GM12875 (cell line): ENCODE data around the gene TMEM129.

Experiments
- H3K4me3 ChIP-seq: one replicate; pipeline ENCODE4 v1.5.1; 2011; ENCODE audit warnings: low read depth, low read length, control low read depth
- TF ChIP-seq, protein P1 (sequence below): IDR thresholded peaks from 2 replicates; pipeline ENCODE4 v1.5.1; 2011; ENCODE audit warnings: low read depth, mild to moderate bottlenecking, control low read depth, inconsistent platforms, low read length, moderate library complexity, borderline replicate concordance; ENCODE audit not compliant: insufficient read depth

TMEM129 gene

GRCh38 chr4:1727117-1728031 is 6.3 kb upstream of the TMEM129 start:
- no peak overlapping the region for H3K4me3 ChIP-seq
- TF ChIP-seq, protein P1, sequence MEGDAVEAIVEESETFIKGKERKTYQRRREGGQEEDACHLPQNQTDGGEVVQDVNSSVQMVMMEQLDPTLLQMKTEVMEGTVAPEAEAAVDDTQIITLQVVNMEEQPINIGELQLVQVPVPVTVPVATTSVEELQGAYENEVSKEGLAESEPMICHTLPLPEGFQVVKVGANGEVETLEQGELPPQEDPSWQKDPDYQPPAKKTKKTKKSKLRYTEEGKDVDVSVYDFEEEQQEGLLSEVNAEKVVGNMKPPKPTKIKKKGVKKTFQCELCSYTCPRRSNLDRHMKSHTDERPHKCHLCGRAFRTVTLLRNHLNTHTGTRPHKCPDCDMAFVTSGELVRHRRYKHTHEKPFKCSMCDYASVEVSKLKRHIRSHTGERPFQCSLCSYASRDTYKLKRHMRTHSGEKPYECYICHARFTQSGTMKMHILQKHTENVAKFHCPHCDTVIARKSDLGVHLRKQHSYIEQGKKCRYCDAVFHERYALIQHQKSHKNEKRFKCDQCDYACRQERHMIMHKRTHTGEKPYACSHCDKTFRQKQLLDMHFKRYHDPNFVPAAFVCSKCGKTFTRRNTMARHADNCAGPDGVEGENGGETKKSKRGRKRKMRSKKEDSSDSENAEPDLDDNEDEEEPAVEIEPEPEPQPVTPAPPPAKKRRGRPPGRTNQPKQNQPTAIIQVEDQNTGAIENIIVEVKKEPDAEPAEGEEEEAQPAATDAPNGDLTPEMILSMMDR = no peak

DNA sequence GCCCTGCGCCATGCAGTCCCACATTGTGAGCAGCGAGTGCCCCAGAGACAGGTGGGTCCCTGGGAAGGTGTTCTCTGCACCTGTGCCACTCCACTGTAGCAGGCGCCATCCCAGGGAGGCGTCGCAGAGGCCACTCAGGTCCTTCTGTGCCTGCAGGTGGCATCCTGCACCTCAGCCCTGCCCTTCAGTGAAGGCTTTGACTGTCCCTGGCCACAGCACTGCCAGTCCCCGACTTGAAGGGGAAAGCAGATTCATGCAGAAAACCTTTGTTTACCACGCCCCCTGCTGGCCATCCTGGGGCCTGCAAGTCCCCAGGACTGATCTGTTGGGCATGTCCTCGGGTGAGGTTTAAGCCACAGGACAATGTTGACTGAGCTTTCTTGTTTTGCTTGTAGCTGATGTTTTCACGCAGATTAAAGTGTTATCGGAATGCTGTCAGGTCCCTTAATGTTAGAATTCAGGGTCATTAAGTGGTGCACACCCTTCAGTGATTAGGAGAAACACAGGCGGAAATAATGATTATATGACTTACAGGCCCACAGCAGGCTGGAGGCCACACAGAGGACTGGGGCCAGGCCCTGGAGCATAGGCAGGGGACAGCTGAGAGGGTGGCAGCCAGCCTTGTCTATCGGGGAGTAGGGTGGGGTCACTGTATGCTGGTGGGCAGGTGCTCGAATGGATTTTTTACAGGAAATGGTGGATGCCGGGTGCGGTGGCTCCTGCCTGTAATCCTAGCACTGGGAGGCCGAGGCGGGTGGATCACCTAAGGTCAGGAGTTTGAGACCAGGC is 5.2 kb upstream of the TMEM129 start:
- no peak overlapping the region for H3K4me3 ChIP-seq
- TF ChIP-seq, protein P1 = peak; percentile 92

DNA sequence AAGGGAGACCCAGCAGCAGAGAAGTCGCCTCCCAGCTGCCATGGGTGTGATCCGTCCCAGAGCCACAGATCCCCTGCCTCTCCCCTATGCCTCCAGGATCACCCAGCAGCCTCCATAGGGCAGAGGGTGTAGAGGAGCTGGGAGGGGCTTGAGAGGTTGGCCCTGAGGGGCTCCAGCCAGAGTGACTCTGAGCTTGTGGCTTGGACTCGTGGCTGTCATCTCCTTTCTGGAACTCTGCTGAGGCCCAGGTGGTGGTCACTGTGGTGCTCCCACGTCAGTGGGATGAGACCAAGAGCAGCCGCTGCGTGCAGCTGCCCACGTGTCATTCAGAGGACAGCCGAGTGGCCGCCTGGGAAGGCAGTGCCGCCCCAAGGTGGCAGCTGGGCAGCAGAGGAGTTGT is 4.4 kb upstream of the TMEM129 start:
- H3K4me3 ChIP-seq = no peak overlapping the region
- TF ChIP-seq, protein P1 = no peak

DNA sequence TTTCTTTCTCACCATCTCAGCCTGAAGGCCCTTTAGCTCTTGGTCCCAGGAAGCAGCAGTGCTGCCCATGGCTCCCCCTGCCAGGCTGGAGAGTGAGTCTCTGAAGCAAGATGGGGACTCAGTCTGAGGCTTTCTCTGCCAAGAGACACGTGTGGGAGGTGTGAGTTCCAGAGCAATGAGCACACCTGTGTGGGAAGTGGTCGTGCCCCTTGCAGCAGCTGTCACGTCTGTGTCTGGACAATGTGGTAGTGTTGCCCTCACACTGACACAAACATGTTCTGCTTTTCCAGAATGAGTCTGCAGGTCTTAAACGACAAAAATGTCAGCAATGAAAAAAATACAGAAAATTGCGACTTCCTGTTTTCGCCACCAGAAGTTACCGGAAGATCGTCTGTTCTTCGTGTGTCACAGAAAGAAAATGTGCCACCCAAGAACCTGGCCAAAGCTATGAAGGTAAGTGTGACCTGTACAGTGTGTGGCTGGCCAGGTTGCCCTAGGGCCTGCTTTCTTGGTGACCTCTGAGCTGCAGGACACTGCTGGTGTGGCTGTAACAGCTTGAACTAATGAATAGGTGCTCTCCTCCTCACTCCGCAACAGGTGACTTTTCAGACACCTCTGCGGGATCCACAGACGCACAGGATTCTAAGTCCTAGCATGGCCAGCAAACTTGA is 2.1 kb upstream of the TMEM129 start:
- TF ChIP-seq, protein P1 = no peak
- peak overlapping the region; percentile 95 for H3K4me3 ChIP-seq

DNA sequence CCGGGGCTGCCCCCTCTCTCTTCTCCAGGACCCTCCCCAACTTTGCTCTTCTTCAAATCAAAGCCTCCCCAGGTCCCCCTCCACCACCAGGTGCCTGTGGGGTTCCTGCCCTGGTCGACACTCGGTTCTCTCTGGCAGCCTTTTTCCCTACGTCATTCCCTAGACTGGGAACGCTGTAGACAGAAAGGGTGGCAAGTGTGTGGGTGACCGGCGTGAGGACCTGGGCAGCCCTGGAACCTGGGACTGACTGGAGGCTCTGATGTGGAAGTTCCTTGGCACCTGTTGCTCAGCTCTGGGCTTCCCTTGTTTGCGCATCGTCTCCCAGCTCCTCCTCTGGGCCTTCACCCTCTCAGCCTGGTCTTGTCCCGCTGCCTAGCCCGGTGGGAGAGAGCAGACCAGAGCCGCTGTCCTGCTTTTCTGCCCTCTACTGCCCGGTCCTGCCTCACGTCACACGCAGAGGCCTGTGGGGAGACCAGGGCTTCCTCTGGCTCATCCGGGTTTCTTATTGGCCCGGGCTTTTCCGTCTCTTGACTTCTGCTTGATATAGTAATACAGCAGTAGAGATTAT is 1.5 kb upstream of the TMEM129 start:
- peak overlapping the region; percentile 95 for H3K4me3 ChIP-seq
- TF ChIP-seq, protein P1 = no peak

DNA sequence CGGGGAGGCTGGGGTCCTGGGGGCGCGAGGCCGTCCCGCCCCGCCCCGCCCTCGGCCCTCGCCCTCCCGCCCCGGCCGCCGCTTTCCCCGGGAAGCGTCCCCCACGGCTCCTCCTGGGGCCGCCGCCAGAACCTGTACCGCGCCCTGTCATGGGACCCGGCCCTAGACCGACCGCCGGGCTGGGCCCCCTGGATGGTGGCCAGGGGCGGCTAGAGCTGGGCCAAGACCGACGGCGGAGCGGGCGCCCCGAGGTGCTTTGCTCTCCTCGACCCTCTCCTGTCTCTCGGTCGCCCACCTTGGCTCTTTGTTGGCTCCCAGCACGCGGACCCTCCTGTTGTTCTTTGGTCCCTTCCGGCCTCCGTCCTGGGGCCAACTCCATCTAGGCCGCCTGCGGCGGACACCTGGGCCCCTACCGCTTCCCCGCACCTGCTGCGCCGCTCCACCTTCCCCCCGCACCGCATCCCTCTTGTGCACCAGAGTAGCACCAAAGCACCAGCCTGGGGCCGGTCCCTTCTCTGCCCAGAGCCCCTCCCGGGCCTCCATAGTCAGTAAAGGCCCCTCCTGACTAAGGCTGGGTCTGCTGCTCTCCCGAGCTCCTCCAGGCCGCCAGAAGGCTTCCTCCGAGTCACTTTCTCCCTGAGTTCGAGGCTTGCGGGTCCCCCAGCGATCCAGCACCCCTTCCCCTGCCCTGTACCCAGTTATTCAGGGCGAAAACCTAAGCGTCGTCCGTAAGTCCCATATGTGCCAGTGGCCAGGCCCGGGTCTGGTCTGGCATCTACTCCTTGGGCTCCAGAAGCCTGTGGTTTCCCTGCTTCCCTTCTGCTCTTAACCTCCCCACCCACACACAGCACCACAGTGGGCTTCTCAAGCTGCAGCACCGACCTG is 785 bp upstream of the TMEM129 start:
- TF ChIP-seq, protein P1 = no peak

More for the DNA sequence above, 785 bp upstream of the TMEM129 start:
- peak overlapping the region; percentile 95 for H3K4me3 ChIP-seq
